Dendritic cell treated with granulocyte-macrophage colony-stimulating factor and Interleukin-4, amounts not matched to agents 40 ng/mL and 50 ng/mL, for 4 days (primary cell): ENCODE results near the gene RHBG.

Experiments used
- H3K27ac Mint-ChIP-seq: one replicate; pipeline ENCODE4 v1.8.0; 2022; ENCODE audit warnings: mild to moderate bottlenecking, mixed read lengths
- H3K27me3 Mint-ChIP-seq: one replicate; pipeline ENCODE4 v1.8.0; 2022; ENCODE audit warnings: mild to moderate bottlenecking, mixed read lengths
- H3K36me3 Mint-ChIP-seq: one replicate; pipeline ENCODE4 v1.8.0; 2022; ENCODE audit warnings: low read depth, mixed read lengths
- H3K4me1 Mint-ChIP-seq: one replicate; pipeline ENCODE4 v1.8.0; 2022; ENCODE audit warnings: low read depth, mixed read lengths
- H3K4me3 Mint-ChIP-seq: one replicate; pipeline ENCODE4 v1.8.0; 2022; ENCODE audit warnings: mild to moderate bottlenecking, moderate library complexity, mixed read lengths
- H3K9me3 Mint-ChIP-seq: one replicate; pipeline ENCODE4 v1.8.0; 2022; ENCODE audit warnings: mixed read lengths
- intact Hi-C: fragments of 100-400 bp; cut with micrococcal nuclease; formaldehyde crosslinking; loops from one replicate; pipeline ENCODE4 v1.15.0; 2022

RHBG gene

GRCh38 chr1:156394835-156395461 is 25.9 kb downstream of the RHBG start:
- H3K9me3 Mint-ChIP-seq, result no peaks in the 10 kb centered on the region
- no peak overlapping the region for H3K4me3 Mint-ChIP-seq
- H3K36me3 Mint-ChIP-seq, result no peaks in the 10 kb centered on the region
- no peak overlapping the region for H3K27ac Mint-ChIP-seq
- H3K4me1 Mint-ChIP-seq, result peaks cover 24% of the 10 kb centered on the region
- H3K27me3 Mint-ChIP-seq, result peaks cover 55% of the 10 kb centered on the region
- intact Hi-C loops, result no loop called here

GRCh38 chr1:156399355-156400125 is 30.5 kb downstream of the RHBG start:
- Mint-ChIP-seq H3K36me3 (no peaks in the 10 kb centered on the region), H3K9me3 (no peaks in the 10 kb centered on the region), H3K4me1 (peaks cover 23% of the 10 kb centered on the region), H3K27me3 (peaks cover 61% of the 10 kb centered on the region), H3K27ac (peak overlapping the region; percentile 3), H3K4me3 (no peak overlapping the region)
- intact Hi-C loops, result no loop called here

GRCh38 chr1:156400191-156400935 is 31.4 kb downstream of the RHBG start:
- H3K4me1 Mint-ChIP-seq, result peaks cover 16% of the 10 kb centered on the region
- no peaks in the 10 kb centered on the region for H3K36me3 Mint-ChIP-seq
- H3K27ac Mint-ChIP-seq, result no peak overlapping the region
- no peaks in the 10 kb centered on the region for H3K9me3 Mint-ChIP-seq
- intact Hi-C loops, result no loop called here
- H3K4me3 Mint-ChIP-seq, result no peak overlapping the region
- H3K27me3 Mint-ChIP-seq, result peaks cover 64% of the 10 kb centered on the region

DNA sequence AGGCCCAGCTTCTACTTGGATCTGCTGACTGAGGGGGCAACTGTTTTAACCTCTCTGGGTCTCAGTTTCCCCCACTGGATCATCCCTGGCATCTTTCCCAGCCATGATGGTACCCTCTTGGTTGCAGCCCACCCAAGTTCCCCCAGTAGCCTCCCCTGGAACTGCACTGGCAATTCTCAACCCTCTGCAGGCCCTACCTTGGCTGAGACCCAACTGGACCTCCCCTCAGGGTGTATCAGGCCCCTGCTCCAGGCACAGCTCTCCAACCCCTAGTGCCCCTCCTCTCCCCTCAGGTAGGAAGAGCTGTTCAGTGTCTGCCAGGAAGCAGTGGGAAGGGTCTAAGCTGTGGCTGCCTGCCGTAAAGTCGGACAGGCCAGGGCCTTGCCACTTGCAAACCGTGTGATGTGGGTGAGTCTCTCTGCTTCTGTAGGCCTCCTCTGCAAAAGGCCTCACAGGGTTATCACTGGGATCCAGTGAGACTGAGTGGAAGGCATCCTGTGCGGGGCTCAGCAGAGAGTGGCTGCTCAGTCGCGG is 32.1 kb downstream of the RHBG start:
- Mint-ChIP-seq H3K4me3 (no peak overlapping the region), H3K4me1 (peaks cover 16% of the 10 kb centered on the region), H3K27ac (no peak overlapping the region), H3K36me3 (no peaks in the 10 kb centered on the region), H3K27me3 (peaks cover 67% of the 10 kb centered on the region), H3K9me3 (no peaks in the 10 kb centered on the region)
- intact Hi-C loops, result no loop called here

DNA sequence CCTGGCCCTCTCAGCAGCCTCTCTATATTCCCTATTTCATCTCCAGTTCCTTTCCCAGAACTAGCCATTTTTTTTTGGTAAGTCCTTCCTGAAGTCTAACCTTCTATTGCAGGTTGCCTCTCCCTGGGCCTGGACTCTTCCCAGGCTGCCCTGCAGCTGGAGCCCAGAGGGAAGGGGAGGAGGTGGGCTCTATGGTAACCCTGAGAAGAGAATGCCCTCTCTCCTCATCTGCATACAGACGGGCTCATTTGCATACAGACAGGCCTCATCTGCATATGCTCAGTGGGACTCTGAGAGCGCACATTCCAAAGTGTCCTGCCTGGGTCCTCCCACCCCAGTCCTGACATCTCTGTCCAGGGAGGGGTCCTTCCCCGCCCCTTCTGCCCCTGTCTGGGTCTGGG is 32.7 kb downstream of the RHBG start:
- no peak overlapping the region for H3K4me3 Mint-ChIP-seq
- intact Hi-C loops, result no loop called here
- H3K9me3 Mint-ChIP-seq, result no peaks in the 10 kb centered on the region
- H3K27ac Mint-ChIP-seq, result no peak overlapping the region
- peaks cover 16% of the 10 kb centered on the region for H3K4me1 Mint-ChIP-seq
- H3K36me3 Mint-ChIP-seq, result no peaks in the 10 kb centered on the region
- peaks cover 67% of the 10 kb centered on the region for H3K27me3 Mint-ChIP-seq

GRCh38 chr1:156402331-156403020 is 33.5 kb downstream of the RHBG start:
- H3K36me3 Mint-ChIP-seq, result no peaks in the 10 kb centered on the region
- intact Hi-C loops, result no loop called here
- peaks cover 16% of the 10 kb centered on the region for H3K4me1 Mint-ChIP-seq
- no peaks in the 10 kb centered on the region for H3K9me3 Mint-ChIP-seq
- H3K4me3 Mint-ChIP-seq, result no peak overlapping the region
- H3K27me3 Mint-ChIP-seq, result peaks cover 67% of the 10 kb centered on the region
- H3K27ac Mint-ChIP-seq, result no peak overlapping the region

GRCh38 chr1:156405670-156406069 is 36.7 kb downstream of the RHBG start:
- no peaks in the 10 kb centered on the region for H3K9me3 Mint-ChIP-seq
- peaks cover 88% of the 10 kb centered on the region for H3K27me3 Mint-ChIP-seq
- no peak overlapping the region for H3K4me3 Mint-ChIP-seq
- no peaks in the 10 kb centered on the region for H3K36me3 Mint-ChIP-seq
- H3K27ac Mint-ChIP-seq, result no peak overlapping the region
- intact Hi-C loops, result no loop called here
- H3K4me1 Mint-ChIP-seq, result no peaks in the 10 kb centered on the region

- Mint-ChIP-seq H3K4me1 (no peaks in the 10 kb centered on the region), H3K27me3 (peaks cover 91% of the 10 kb centered on the region), H3K4me3 (no peak overlapping the region), H3K36me3 (no peaks in the 10 kb centered on the region), H3K9me3 (no peaks in the 10 kb centered on the region), H3K27ac (no peak overlapping the region)
- intact Hi-C loops, result no loop called here
Observed at GRCh38 chr1:156406251-156406650, 37.2 kb downstream of the RHBG start.

GRCh38 chr1:156407344-156407743 is 38.3 kb downstream of the RHBG start:
- H3K27me3 Mint-ChIP-seq, result peaks cover 91% of the 10 kb centered on the region
- H3K4me3 Mint-ChIP-seq, result no peak overlapping the region
- H3K36me3 Mint-ChIP-seq, result no peaks in the 10 kb centered on the region
- H3K27ac Mint-ChIP-seq, result no peak overlapping the region
- H3K4me1 Mint-ChIP-seq, result no peaks in the 10 kb centered on the region
- no peaks in the 10 kb centered on the region for H3K9me3 Mint-ChIP-seq
- intact Hi-C loops, result no loop called here

GRCh38 chr1:156407760-156408159 is 38.7 kb downstream of the RHBG start:
- H3K36me3 Mint-ChIP-seq, result no peaks in the 10 kb centered on the region
- no peak overlapping the region for H3K4me3 Mint-ChIP-seq
- no peak overlapping the region for H3K27ac Mint-ChIP-seq
- intact Hi-C loops, result no loop called here
- peaks cover 91% of the 10 kb centered on the region for H3K27me3 Mint-ChIP-seq
- no peaks in the 10 kb centered on the region for H3K4me1 Mint-ChIP-seq
- no peaks in the 10 kb centered on the region for H3K9me3 Mint-ChIP-seq

DNA sequence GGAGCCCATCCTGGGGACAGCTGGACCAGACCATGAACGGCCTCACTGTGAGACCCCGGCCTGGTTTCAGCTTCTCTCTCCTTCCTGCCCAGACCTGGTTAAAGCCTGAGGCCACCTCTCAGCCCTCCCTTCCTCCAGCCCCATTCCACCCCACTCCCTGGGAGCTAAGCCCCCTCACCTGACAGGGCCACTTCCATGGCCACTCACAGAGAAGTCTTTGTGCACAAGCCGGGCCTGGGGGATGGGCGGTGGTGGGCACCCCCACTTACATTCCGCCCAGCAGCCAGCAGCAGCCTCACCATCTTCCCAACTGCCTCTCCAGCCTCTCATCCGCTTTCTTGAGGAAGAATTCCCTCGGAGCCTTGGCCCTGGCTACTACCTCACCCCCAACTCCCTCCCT is 40.4 kb downstream of the RHBG start:
- H3K27ac Mint-ChIP-seq, result no peak overlapping the region
- no peaks in the 10 kb centered on the region for H3K9me3 Mint-ChIP-seq
- no peaks in the 10 kb centered on the region for H3K4me1 Mint-ChIP-seq
- no peaks in the 10 kb centered on the region for H3K36me3 Mint-ChIP-seq
- H3K4me3 Mint-ChIP-seq, result no peak overlapping the region
- peaks cover 93% of the 10 kb centered on the region for H3K27me3 Mint-ChIP-seq
- intact Hi-C loops, result no loop called here

DNA sequence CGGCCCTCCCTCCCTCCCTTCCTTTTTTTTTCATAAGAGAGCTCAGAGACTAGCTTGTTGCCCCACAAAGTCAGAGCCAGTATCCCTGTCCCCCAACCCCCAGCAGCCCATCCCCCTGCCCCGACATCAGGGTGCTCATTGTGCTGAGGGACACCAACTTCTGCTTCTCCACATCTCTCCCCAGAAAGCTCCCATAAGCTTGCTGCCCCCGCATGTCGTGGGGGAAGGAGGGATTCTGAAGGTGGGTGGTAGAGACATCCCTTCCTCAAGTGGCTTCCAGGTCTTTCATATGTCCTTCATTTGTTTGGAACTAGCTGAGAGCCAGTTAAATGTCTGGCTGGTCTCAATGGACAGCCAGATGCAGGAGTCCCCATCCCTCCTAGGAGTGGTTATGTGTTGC is 41.2 kb downstream of the RHBG start:
- H3K27me3 Mint-ChIP-seq, result peaks cover 93% of the 10 kb centered on the region
- H3K27ac Mint-ChIP-seq, result no peak overlapping the region
- H3K9me3 Mint-ChIP-seq, result no peaks in the 10 kb centered on the region
- no peaks in the 10 kb centered on the region for H3K4me1 Mint-ChIP-seq
- H3K36me3 Mint-ChIP-seq, result no peaks in the 10 kb centered on the region
- no peak overlapping the region for H3K4me3 Mint-ChIP-seq
- intact Hi-C loops, result no loop called here

DNA sequence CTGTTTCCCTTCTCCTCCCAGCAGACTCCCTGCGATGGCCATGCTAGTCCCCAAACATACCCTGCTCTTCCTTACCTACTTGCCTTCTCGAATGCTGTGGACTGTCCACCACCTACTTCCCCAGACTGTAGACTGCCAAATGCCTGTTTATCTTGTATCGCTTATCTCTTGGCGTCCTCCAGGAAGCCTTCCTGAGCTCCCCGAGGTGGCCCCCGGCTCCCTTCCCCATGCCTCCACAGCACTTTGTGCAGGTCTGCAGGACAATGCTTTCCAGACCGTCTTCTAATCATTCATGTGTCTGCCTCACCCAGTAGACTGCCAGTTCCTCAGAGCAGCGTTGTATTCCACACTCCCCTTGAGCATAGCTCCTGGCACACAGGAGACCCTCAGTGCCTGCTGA is 41.7 kb downstream of the RHBG start:
- Mint-ChIP-seq H3K9me3 (no peaks in the 10 kb centered on the region), H3K4me3 (no peak overlapping the region), H3K36me3 (no peaks in the 10 kb centered on the region), H3K27me3 (peaks cover 93% of the 10 kb centered on the region), H3K27ac (no peak overlapping the region), H3K4me1 (no peaks in the 10 kb centered on the region)
- intact Hi-C loops, result no loop called here
